Measurements from ENCODE around the gene CCNYL1. TPM values are rescaled to one million over a fixed set of nuclear protein-coding genes. Genes with fewer than 3 reads are reported as not detected.

Gene CCNYL1
- total RNA-seq, 4 donors from 2014 or later: 14.8 to 22.2 (median 17.9) TPM

- Histone ChIP-seq H3K4me3 (replicated peaks in 1 of 3) (peak overlapping the region; percentile 4 to 98 (median 93)), H3K27me3 (no peaks in the 10 kb centered on the region), H3K27ac (peak overlapping the region; percentile 93 to 94 (median 93)), H3K9me3 (no peaks in the 10 kb centered on the region), H3K4me1 (peaks cover 38 to 49% of the 10 kb centered on the region in 2 donors), H3K36me3 (no peaks in the 10 kb centered on the region)
- peak; percentile 72 to 76 for DNase-seq
- peak in 1 of 2 donors; percentile 50 for TF ChIP-seq POLR2A (IDR thresholded peaks at IDR 0.05)
- TF ChIP-seq, protein P1, sequence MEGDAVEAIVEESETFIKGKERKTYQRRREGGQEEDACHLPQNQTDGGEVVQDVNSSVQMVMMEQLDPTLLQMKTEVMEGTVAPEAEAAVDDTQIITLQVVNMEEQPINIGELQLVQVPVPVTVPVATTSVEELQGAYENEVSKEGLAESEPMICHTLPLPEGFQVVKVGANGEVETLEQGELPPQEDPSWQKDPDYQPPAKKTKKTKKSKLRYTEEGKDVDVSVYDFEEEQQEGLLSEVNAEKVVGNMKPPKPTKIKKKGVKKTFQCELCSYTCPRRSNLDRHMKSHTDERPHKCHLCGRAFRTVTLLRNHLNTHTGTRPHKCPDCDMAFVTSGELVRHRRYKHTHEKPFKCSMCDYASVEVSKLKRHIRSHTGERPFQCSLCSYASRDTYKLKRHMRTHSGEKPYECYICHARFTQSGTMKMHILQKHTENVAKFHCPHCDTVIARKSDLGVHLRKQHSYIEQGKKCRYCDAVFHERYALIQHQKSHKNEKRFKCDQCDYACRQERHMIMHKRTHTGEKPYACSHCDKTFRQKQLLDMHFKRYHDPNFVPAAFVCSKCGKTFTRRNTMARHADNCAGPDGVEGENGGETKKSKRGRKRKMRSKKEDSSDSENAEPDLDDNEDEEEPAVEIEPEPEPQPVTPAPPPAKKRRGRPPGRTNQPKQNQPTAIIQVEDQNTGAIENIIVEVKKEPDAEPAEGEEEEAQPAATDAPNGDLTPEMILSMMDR (IDR thresholded peaks at IDR 0.05): no peak
- 1 to 3% methylated on average over 14 to 22 of the region's 73 CpGs for WGBS, 2 donors
- intact Hi-C loops (cut with DNase I): loop anchor here (10.0 kb wide), 1 partner anchor 206 kb away; no protein-coding TSS in a partner anchor
Measured at GRCh38 chr2:207768168-207768865, 56.9 kb downstream of the CCNYL1 start.

DNA sequence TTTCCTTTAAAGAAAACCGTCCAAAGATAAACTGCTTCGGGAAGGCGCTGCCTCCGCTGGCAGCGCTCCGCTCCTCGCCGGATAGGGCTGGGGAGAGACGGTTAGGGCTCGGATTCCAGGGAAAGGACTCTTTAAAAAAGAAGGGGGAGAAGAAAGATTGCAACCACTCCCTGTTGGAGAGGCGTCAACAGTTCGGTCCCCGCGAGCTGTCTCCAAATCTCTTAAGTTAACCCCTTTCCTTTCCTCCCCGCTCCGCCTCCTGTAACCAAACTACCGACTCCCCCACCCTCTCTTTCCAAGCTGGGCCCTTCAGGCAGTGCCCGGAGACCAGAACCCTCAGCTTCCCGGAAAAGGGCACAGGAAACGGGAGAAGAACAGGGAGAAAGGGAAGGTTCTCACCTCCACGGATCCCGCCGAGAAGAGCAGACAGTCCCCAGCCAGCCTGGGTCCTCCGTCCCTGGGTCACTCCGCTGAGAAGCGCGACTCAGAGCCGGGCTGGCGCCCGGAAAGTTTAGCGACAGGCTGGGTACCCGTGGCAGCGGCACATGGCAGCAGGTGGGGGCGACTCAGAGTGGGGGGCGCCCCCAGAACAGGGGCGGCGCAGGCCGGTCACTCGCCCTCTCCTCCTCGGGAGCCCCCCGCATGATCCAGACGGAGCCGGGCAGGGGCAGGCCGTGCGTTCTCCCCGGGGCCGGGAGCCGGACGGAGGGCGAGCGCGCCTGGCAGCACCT, 57.6 kb downstream of the CCNYL1 start:
- no peaks in the 10 kb centered on the region for H3K27me3 ChIP-seq
- intact Hi-C loops (cut with DNase I): loop anchor here (10.0 kb wide), 1 partner anchor 206 kb away; no protein-coding TSS in a partner anchor
- peaks cover 31 to 42% of the 10 kb centered on the region in 2 donors for H3K4me1 ChIP-seq
- H3K9me3 ChIP-seq: no peaks in the 10 kb centered on the region
- TF ChIP-seq, protein P1 (IDR thresholded peaks at IDR 0.05): no peak
- TF ChIP-seq POLR2A (IDR thresholded peaks at IDR 0.05): no peak
- WGBS, 2 donors: 0% methylated on average over 24 of the region's 52 CpGs
- DNase-seq: peak; percentile 42 to 51
- H3K27ac ChIP-seq: peak overlapping the region; percentile 93 to 94 (median 93)
- no peaks in the 10 kb centered on the region for H3K36me3 ChIP-seq
- H3K4me3 ChIP-seq (replicated peaks in 1 of 3): peak overlapping the region; percentile 4 to 98 (median 93)

DNA sequence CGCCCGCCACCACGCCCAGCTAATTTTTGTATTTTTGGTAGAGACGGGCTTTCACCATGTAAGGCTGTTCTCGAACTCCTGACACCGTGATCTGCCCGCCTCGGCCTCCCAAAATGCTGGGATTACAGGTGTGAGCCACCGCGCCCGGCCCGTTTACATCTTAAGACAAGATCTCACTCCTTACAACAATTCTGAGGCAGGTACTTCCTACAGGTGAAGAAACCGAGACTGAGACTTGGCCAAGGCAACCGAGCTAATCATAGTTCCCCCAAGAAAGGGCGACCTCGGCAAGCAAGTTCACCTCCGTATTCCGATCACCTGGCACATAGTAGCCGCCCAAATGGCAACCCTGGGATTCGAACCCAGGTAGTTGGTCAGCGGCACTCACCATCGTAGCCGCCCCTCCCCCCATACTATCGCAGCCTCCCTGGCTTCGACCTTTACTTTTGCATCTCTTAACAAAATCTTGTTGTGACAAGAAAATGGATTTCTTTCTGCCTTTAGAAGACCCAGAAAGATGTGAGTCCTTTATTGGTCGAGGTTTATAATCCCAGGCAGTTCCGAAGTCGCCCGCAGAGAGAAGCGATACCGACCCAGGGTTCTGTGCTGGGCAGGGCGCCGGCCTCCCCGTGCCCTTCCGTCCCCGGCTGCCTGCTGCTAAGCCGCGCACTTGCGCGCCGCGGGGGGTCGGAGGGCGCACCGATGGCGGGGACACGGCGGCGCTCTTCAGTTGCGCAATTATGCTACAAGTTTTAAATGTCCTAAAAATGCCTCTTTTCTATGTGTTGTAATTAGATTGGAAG, 59.4 kb downstream of the CCNYL1 start:
- H3K27me3 ChIP-seq: no peaks in the 10 kb centered on the region
- intact Hi-C loops (cut with DNase I): no loop called here
- no peaks in the 10 kb centered on the region for H3K36me3 ChIP-seq
- DNase-seq: peak; percentile 24 to 31
- 22% methylated on average over 46 to 47 of the region's 50 CpGs for WGBS, 2 donors
- no peak for TF ChIP-seq POLR2A (IDR thresholded peaks at IDR 0.05)
- TF ChIP-seq, protein P1 (IDR thresholded peaks at IDR 0.05): no peak
- H3K9me3 ChIP-seq: no peaks in the 10 kb centered on the region
- peaks cover 18 to 27% of the 10 kb centered on the region in 2 donors for H3K4me1 ChIP-seq
- H3K27ac ChIP-seq: peak overlapping the region; percentile 28 to 79 (median 68)
- peak overlapping the region in 1 of 3 donors; percentile 31 for H3K4me3 ChIP-seq (replicated peaks in 1 of 3)

GRCh38 chr2:207771421-207771820, 60.0 kb downstream of the CCNYL1 start:
- Histone ChIP-seq H3K9me3 (no peaks in the 10 kb centered on the region), H3K4me3 (replicated peaks in 1 of 3) (no peak overlapping the region), H3K4me1 (peaks cover 18 to 23% of the 10 kb centered on the region in 2 donors), H3K27ac (no peak overlapping the region), H3K27me3 (no peaks in the 10 kb centered on the region), H3K36me3 (no peaks in the 10 kb centered on the region)
- 84 to 86% methylated on average over 14 of the region's 14 CpGs for WGBS, 2 donors
- DNase-seq: no peak
- no peak for TF ChIP-seq POLR2A (IDR thresholded peaks at IDR 0.05)
- TF ChIP-seq, protein P1 (IDR thresholded peaks at IDR 0.05): no peak
- intact Hi-C loops (cut with DNase I): no loop called here

Data from thyroid gland (tissue), 4 donors.